HCEC 1CT (cell line): ENCODE data around the gene GRID2IP.
A peak's percentile ranks its signal among the peaks of the same experiment; 100 is the strongest.

Experiments
- DNase-seq: peaks from one replicate; pipeline ENCODE4 v3.0.0-alpha.2; 2017

The GRID2IP gene

DNA sequence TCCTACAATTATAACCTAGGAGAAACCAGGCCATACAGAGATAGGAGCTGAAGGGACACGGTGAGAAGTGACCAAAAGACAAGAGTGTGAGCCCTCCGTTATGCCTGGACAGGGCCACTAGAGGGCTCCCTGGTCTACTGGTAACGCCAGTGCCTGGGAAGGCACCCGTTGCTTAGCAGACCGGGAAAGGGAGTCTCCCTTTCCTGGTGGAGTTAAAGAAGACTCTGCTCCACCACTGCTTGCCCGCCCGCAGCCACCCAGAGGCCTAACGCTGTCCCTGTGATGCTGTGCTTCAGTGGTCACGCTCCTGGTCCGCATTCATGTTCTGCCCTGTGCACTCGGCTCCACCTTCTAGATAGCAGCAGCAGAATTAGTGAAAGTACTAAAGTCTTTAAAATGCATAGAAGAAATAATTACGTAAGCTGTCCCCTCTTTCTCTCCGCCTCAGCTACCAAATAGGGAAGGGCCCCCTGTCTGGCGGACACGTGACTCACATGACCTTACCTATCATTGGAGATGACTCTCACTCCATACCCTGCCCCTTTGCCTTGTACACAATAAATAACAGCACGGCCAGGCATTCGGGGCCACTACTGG is 34.8 kb downstream of the GRID2IP start:
- peak; percentile 69 for DNase-seq

DNA sequence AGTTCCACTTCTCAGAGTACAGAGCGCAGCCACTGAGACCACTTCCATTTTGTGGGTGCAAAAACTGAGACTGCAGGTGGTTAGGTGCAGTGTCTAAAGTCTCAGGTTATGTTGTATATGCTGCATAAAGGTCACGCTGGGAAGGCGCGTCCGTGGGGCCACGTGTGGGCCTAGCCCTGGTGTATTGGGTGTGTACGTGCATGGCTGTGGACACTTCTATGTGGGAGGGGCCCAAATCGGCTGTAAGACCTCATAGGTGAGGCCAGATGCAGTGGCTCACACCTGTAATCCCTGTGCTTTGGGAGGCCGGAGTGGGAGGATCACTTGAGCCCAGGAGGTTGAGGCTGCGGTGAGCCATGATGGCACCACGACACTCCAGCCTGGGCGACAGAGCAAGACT is 37.7 kb downstream of the GRID2IP start:
- no peak for DNase-seq

DNA sequence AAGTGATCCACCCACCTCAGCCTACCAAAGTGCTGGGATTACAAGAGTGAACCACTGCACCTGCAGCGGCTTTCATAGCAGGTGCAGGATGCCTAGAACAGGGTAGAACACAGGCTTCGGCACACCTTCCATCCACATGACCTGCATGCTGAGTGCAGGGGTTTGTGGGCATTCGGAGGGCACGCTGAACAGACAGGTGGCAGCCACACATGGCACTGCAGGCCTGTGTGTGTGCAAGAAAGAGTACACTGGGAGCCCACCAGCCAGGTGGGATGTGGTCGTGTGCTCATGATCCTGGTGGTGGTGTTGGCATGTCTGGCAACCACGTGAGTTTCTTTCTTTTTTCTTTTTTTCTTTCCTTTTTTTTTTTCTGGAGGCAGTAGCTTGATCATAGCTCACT is 38.4 kb downstream of the GRID2IP start:
- no peak for DNase-seq

DNA sequence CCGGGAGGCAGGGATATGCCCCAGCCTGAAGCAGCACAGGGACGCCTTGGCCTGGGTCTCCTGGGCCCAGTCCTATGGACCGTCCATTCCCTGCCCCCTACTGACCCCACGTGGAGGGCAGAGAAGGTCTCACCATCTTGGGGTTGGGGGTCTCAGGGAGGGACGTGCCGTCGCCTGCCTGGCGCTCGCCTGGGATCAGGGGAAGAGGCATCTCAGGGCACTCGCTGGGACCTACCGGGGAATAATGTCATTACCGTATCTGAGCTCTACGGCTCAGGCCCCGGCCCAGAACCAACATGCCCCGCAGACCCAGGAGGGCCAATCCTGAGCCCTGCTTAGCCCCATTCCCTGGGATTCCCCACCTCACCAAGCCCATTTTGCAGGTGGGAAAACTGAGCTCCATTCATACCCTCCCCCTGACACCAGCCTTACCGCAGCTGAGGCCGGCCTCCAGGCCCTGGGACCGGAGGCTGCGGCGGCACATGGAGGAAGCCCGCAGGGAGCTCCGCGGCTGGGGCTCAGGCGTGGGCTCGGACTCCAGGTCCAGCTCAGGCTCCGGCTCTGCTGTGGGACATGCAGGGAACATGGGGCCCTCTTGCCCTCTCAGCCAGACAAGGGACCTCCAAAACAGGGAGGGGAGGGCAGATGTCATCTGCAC is 40.7 kb downstream of the GRID2IP start:
- no peak for DNase-seq

DNA sequence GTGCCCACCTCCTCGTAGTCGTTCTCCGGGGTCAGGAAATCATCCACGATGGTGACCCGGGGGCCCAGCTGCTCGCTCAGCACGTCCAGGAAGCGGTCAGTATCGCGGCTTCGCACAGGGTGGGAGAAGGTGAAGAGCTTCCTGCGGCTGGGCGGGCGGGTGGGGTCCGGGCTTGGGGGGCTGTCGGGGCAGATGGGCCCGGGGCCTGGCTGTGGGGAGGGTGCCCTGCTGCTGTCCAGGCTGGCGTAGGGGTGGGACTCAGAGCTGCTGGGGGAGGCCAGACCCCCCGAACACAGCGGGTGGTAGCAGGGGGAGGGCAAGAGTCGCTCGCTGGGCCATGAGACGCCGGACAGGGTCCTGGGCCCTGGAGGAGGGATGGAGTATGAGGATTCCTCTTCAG is 42.3 kb downstream of the GRID2IP start:
- no peak for DNase-seq

DNA sequence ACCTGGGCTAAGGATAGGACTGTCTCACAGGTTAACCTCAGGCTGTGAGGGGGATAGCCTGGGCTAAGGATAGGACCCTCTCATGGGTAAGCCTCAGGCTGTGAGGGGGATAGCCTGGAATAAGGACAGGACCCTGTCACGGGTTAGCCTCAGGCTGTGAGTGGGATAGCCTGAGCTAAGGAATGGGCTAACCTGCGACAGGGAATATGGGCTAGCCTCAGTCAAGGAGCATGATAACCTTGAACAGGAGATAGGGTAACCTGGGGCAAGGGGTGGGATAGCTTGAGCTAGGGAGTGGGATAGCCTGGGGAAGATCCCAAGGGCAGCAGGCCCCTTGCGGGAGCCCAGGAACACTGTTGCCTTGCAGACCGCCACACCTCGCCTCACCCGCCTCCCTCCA is 42.7 kb downstream of the GRID2IP start:
- no peak for DNase-seq

DNA sequence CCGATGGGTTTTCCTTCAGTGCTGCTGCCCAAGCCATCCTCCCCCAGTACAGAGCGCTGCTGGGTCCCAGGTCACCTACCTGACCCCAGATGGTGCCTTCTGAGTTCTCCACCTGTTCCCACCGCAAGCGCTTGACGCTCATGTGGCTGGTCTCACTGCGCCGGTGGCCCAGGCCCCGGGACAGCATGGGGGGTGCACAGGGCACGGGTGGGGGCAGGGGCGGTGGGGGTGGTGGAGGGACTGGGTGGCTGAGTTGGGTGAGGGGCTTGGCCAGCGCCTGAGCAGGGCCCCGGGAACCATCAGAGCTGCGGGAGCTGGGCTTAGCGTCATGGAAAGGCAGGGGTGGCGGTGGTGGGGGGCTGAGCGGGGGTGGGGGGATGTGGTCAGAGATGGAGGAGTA is 43.4 kb downstream of the GRID2IP start:
- no peak for DNase-seq

DNA sequence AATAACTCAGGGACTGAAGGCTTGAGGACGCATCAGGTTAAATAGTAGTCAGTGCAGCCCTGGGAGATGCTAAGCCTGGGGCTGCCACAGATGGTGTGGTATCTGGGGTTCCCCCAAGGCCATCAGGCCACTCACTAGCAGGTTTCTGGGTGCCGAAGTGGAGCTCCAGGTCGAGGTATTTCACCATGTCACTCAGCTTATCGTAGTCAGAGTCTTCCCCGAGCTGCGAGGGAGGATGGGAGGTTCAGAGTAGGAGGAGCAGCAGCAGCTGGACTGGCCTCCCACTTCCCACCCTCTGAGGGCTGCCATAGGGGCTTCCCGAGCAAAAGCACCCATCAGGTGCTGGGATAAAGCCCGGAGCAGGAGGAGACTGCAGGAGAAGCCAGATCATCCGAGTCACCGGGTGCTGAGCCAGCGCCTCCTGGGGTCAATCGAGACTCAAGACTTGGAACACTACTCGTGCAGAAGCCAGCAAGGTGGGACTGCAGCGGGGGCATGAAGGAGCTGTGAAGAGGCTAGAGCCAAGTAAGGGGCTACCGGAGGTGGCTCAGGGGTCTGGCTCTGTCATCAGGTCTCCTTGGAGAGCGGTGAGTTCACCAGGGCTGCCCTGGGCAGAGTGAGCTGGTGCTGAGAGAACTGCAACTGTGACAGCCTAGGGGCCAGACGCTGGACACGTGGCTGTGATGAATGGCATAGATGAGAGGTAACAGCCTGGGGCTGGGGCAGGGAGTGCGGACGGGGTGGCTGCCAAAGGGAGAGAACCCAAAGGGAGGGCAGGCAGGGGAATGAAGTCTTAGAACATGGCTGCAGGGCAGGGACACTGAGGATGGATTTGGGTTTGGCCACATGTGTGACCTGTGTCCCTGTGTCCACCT is 45.3 kb downstream of the GRID2IP start:
- no peak for DNase-seq

DNA sequence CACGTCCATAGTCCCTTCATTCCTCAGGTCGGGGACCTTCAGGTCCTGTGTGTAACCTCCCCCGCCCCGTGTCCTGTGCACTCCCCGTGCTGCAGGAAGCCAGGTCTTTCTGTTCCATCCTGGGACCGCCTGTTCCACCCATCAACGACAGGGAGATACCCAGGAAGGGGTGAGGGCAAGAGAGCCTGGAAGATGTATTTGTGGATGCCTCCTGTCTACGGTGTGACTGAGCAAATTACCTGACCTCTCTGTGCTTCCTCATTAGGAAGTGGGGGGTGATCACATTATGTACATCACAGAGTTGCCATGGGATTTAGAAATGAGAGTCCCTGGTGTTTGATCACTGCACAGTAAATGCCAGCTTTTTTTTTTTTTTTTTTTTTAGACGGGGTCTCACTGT is 46.3 kb downstream of the GRID2IP start:
- DNase-seq: no peak

DNA sequence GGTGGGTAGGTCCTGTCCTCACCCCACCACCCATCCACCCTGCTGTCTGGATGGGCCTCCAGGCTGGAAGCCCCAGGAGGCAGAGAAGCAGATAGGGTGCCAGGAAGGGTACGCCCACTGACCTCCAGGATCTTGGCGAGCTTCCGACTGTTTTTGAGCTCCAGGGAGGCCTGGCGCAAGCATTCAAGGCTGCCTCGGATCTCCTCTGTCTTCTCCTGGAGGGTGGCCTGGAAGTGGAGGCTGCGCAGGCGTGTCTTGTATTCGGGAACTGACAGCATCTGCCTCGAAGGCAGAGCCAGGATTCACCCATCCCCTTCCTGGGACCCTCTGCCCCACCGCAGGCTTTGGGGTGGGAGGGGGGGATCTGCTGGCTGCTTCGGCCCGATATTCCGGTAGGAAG is 48.4 kb downstream of the GRID2IP start:
- DNase-seq: no peak

DNA sequence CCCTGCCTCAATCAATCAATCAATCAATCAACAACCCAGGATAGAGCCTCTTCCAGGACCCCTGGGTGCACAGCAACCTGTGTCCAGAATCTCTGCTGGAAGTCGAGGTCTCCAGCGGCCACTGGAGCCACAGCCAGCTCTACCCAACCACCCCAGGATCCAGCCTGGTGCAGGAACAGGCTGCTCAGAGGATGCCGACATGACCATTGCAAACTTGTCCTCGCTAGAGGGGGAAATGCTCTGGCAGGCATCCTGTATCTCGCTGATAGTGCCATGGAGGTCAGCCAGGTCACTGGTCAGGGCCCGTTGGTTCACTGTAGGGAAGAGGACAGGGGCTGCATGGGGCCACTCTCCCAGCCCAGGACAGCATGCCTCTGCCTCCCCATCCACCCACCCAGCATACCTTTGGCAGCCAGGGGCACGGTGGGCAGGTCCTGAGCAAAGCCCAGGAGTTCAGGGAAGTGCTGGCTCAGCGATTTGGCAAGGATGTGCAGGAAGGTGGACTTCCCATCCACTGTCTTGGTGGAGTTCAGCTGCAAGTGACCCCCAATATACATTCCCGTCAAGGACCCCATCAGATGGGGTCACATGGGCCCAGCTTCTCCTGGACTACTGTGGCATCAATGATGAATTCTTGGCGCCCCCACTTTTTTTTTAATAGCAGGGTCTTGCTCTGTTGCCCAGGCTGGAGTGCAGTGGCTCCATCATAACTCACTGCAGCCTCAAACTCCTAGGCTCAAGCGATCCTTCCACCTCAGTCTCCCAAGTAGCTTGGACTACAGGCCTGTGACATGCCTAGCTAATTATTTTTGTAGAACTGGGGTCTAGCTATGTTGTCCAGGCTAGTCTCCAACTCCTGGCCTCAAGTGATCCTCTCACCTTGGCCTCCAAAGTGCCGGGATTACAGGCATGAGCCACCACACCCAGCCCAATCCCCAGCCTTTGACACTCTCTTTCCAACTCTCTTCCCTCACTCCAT is 49.4 kb downstream of the GRID2IP start:
- no peak for DNase-seq

DNA sequence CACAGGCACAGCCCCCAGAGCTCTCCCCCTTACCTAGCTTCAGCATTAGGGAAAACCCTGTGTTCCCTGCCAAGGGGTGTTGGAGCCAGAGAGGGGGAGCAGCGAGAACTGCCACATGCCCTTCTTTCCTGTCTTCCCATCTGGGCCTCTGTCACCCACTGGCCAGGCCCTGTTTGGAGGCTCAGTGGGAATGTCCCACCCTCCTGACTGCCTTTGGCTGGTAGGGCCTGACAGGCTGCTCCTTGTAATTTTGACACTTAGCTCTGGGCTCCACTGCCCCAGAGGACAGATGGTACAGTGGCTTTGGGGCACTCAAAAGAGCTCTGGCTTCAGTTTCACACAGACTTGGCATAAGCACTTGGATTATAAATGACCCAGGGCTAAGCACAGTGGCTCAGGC is 50.6 kb downstream of the GRID2IP start:
- DNase-seq: no peak

DNA sequence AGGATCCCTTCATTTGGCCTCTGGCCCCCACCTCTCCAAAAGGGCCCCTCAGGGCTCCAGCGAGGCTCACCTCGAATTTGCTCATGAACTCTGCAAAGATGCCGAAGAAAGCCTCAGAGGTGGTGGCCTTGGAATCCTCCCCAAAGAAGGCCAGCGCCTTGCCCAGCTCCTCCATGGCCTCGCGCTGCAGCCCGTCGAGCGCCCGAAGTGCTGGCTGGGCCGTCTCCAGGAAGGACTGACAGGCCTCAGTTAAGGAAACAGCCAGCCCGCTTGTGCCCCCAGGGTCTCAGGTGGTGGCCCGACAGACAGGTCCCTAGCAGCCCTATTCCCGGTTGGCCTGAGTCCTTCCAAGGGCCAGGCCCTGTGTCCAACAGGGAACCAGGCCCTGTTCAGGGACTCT is 53.3 kb downstream of the GRID2IP start:
- no peak for DNase-seq

DNA sequence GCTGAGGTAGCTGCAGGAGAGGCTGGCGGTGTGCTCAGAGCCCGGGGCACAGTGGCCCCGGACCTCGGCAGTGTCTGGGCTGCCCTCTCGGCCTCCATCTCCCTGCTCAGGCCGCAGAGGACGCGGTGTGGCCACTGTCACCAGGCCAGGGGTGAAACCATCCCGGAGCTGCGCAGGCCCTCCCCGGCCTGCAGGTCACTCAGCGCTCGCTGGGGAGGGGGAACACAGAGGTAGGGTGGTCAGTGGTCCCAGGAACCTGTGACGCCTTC is 53.7 kb downstream of the GRID2IP start:
- DNase-seq: no peak

DNA sequence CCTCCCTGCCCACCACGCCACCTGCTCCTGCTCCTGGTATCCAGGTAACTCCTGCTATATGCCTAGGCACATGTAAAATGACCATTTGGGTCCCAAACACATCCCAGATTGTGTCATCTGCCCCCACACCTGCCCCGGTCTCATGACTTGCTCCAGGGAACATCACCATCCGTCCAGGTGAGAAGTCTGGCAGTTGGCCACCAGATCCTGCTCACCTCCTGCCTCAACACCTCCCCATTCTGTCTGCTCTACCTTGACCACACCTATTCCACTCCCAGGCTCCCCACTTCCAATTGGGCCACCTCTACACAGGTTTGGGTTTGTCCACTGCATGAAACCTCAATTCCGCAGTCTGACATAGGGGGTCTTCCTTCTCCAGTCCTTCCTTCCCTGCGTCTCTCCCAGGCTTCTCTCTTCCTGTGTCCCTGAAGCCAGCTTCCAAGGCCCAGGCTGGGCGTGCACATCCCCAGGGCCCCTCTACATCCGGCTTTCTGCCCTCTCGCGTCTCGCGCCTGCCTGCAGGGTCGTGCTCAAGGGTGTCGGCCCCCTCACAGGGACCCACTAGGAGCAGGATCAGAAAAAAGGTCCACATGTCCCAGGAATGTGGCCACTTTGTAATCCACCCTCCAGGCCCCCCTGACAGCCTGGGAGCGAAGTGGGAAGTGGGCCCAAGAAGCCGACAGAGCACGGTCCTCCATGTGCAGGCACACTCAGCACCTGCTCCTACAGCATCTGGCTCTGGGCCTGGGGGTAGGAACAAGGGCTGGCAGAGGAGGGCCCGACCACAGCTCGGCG is 54.2 kb downstream of the GRID2IP start:
- DNase-seq: no peak

DNA sequence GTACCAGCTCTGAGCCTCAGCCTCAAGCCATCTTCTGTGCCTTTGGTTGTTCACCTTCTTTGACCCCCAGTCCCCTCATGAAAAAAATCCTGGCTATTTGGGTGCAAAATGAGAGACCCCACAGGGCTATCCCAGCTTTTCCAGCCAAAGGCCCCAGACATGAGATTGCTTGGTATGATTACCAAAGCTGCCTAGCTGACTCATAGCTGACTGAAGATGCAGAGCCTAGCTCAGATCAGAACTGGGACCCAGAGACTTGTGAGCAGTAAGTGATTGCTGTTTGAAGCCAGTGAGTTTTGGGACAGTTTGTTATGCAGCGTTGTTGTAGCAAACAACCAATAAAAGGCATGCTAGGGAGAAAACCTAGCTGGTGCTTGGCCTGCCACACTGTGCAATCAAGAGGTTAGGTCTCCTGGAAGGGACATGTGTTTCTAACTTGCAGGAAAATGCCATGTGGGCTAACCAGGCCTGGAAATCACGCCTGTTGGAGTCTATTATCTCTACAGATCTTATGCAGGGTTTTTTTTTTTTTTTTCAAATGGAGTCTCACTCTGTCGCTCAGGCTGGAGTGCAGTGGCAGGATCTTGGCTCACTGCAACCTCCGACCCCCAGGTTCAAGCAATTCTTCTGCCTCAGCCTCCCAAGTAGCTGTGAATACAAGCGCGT is 55.5 kb downstream of the GRID2IP start:
- no peak for DNase-seq

DNA sequence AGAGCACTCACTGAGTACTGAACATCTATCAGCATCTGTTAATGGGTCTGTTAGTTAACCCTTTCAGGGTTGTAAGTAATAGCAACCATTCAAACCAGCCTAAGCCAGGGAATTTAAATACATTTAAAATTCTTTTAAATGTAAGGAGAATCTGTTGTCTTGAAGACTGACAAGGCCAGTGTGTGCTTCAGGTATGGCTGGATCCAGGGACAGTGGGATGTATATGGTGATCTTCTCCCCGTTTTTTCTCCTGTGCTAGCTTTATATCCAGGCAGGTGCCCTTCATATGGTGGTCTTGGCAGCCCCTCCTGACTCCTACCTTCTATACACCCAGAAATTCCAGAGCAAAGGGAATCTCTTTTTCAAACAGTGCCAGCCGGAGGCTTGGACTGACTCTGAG is 56.9 kb downstream of the GRID2IP start:
- DNase-seq: no peak

DNA sequence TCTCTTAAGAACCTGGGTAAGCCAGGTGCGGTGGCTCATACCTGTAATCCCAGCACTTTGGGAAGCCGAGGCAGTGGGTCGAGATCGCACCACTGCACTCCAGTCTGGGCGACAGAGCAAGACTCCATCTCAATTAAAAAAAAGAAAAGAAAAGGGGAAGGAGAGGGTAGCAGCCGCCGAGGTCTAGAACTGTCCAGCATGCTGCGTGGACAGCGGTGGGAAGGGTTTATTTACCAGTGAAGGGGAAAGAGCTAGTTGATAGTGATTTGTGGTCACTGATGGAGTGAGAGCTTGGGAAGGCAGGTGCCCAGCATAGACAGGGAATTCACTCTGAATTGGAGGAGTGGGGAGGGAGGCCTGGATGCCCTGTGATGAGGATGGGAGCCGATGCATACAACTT is 60.1 kb downstream of the GRID2IP start:
- DNase-seq: no peak

DNA sequence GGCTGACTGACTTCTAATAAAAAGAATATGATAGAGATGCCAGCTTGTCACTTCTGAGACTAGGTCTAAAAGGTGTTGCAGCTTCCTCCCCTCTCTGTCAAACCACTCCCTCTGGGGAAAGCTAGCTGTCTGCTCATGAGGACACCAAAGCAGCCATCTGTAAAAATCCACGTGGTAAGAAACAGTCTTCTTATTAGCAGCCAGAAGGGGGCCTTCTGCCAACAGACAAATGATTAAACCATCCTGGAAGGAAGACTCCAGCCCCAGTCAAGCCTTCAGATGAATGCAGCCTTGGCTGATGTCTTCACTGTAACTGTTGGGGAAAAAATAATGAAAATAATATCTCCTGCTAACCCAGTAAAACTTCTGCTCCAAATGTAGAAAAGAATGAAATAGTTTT is 61.6 kb downstream of the GRID2IP start:
- peak; percentile 17 for DNase-seq

DNA sequence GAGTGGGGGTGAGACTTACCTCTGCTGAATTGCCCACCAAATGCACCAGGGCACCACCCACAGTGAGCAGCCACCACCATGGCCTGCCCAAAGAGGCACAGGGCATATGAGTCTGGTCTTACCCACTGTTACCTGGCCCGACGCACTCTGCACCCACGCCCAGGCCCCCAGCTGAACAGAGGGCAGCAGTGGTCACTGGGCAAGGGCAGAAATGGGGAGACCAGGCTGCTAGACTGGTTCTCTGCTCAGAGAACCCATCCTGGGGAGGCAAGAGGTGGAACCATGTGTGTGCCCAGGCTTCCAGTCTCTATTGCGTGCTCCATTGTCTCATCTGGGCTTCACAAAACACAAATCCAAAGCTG is 64.1 kb downstream of the GRID2IP start:
- DNase-seq: no peak

DNA sequence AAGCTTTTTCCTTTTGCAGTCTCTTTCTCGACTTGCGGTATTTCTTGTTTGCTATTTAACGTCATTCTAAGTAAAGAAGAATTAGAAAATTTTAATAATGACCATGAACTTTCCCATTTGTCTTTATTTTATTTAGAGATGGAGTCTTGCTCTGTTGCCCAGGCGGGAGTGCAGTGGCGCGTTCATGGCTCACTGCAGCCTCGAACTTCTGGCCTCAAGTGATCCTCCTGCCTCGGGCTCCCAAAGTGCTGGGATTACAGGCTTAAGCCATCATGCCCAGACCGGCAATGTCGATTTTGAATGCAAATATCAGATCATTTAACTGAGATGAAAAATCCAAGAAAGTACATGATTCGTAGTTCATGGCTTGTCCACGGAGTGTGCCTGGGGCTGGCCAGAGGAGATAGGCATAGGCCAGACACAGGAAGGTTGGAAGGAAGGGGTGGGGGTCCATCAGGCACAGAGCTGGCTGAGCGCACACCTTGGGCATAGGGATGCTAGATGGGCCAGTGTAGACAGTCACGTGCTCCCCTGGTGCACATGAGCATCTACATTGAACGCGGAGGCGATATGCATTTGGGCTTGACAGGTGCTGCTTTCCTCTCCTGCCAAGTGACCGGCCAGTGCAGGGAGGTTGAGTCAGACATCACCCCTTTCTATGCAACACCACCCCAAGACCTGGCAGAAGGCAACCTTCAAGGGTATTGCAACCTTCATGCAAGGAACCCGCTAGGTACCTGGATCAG is 64.7 kb downstream of the GRID2IP start:
- no peak for DNase-seq
